WTC11 (cell line): ENCODE results near the gene ETS1. TPM values are rescaled to one million over a fixed set of nuclear protein-coding genes. Genes with fewer than 3 reads are reported as not detected.

Experiments used
- ATAC-seq: fragments of 200-7000 bp; cut with Tn5 transposase; 2 replicates; pipeline ENCODE4 v1.10.0; 2021; ENCODE audit warnings: mild to moderate bottlenecking, moderate library complexity
- CTCF ChIA-PET: fragments of 300-600 bp; sonication (Branson Sonifier 250); formaldehyde crosslinking; loops from one replicate; lab custom pipeline; 2021; ENCODE audit warnings: antibody characterized with exemption; lab: Charles Lee
- POLR2A ChIA-PET: fragments of 350-600 bp; sonication (Branson Sonifier 250); formaldehyde crosslinking; loops from one replicate; lab custom pipeline; 2021; ENCODE audit warnings: antibody characterized with exemption; lab: Charles Lee
- DNase-seq: peaks from one replicate; pipeline ENCODE4 v3.0.0; 2021; ENCODE audit warnings: low spot score
- H3K27ac Mint-ChIP-seq: 2 replicates; pipeline ENCODE4 v1.8.0; 2021; ENCODE audit warnings: mixed read lengths
- H3K27me3 Mint-ChIP-seq: 2 replicates; pipeline ENCODE4 v1.8.0; 2021; ENCODE audit warnings: low read depth, mild to moderate bottlenecking, moderate library complexity, mixed read lengths
- H3K36me3 Mint-ChIP-seq: 2 replicates; pipeline ENCODE4 v1.8.0; 2021; ENCODE audit warnings: mixed read lengths
- H3K4me1 Mint-ChIP-seq: 2 replicates; pipeline ENCODE4 v1.8.0; 2022; ENCODE audit warnings: mixed read lengths
- H3K4me3 Mint-ChIP-seq: 2 replicates; pipeline ENCODE4 v1.8.0; 2021; ENCODE audit warnings: mild to moderate bottlenecking, moderate library complexity, mixed read lengths
- H3K9me3 Mint-ChIP-seq: 2 replicates; pipeline ENCODE4 v1.8.0; 2021; ENCODE audit warnings: mixed read lengths
- ATF1 ChIP-seq: sonication (generic); formaldehyde crosslinking; IDR thresholded peaks from 2 replicates; pipeline ENCODE4 v1.8.1; 2023; ENCODE audit warnings: mild to moderate bottlenecking, moderate library complexity, missing genetic modification reagents
- CREM ChIP-seq: sonication (generic); formaldehyde crosslinking; IDR thresholded peaks from 2 replicates; pipeline ENCODE4 v1.8.1; 2022; ENCODE audit warnings: mild to moderate bottlenecking, missing genetic modification reagents, moderate library complexity
- EMX1 ChIP-seq: fragments of 250-450 bp; sonication (Bioruptor Pico); IDR thresholded peaks from 2 replicates; pipeline ENCODE4 v1.8.0; 2021; ENCODE audit warnings: mild to moderate bottlenecking
- ESRRA ChIP-seq: sonication (generic); formaldehyde crosslinking; IDR thresholded peaks from 2 replicates; pipeline ENCODE4 v1.8.1; 2022; ENCODE audit warnings: mild to moderate bottlenecking, missing genetic modification reagents, borderline replicate concordance
- FOXK1 ChIP-seq: sonication (generic); formaldehyde crosslinking; IDR thresholded peaks from 2 replicates; pipeline ENCODE4 v1.8.0; 2022; ENCODE audit warnings: mild to moderate bottlenecking, moderate library complexity, missing genetic modification reagents
- JAZF1 ChIP-seq: fragments of 250-450 bp; sonication (Bioruptor Pico); IDR thresholded peaks from 2 replicates; pipeline ENCODE4 v1.9.0; 2021; ENCODE audit warnings: moderate library complexity, mild to moderate bottlenecking, inconsistent platforms
- JUN ChIP-seq: sonication (generic); formaldehyde crosslinking; IDR thresholded peaks from 2 replicates; pipeline ENCODE4 v1.8.0; 2023; ENCODE audit warnings: mild to moderate bottlenecking, missing genetic modification reagents
- NR1H2 ChIP-seq: sonication (generic); formaldehyde crosslinking; IDR thresholded peaks from 2 replicates; pipeline ENCODE4 v1.9.0; 2021; ENCODE audit warnings: mild to moderate bottlenecking, moderate library complexity, missing genetic modification reagents
- NR3C1 ChIP-seq: sonication (generic); formaldehyde crosslinking; conservative IDR thresholded peaks from 2 replicates; pipeline ENCODE4 v1.8.1; 2023; ENCODE audit warnings: low read depth, mild to moderate bottlenecking, missing genetic modification reagents
- SP1 ChIP-seq: sonication (generic); formaldehyde crosslinking; conservative IDR thresholded peaks from 2 replicates; pipeline ENCODE4 v1.8.1; 2022; ENCODE audit warnings: missing genetic modification reagents
- TEAD4 ChIP-seq: sonication (generic); formaldehyde crosslinking; IDR thresholded peaks from 2 replicates; pipeline ENCODE4 v1.8.0; 2022; ENCODE audit warnings: mild to moderate bottlenecking, missing genetic modification reagents
- TP53 ChIP-seq: sonication (generic); formaldehyde crosslinking; IDR thresholded peaks from 2 replicates; pipeline ENCODE4 v1.8.1; 2023; ENCODE audit warnings: mild to moderate bottlenecking, missing genetic modification reagents
- USF1 ChIP-seq: sonication (generic); formaldehyde crosslinking; IDR thresholded peaks from 2 replicates; pipeline ENCODE4 v1.8.0; 2022; ENCODE audit warnings: mild to moderate bottlenecking, missing genetic modification reagents
- USF2 ChIP-seq: sonication (generic); formaldehyde crosslinking; IDR thresholded peaks from 2 replicates; pipeline ENCODE4 v1.8.1; 2023; ENCODE audit warnings: mild to moderate bottlenecking, missing genetic modification reagents, moderate library complexity
- ZBTB21 ChIP-seq: sonication (generic); formaldehyde crosslinking; IDR thresholded peaks from 2 replicates; pipeline ENCODE4 v1.8.1; 2023; ENCODE audit warnings: mild to moderate bottlenecking, missing genetic modification reagents, borderline replicate concordance
- ZNF263 ChIP-seq: sonication (generic); formaldehyde crosslinking; IDR thresholded peaks from 2 replicates; pipeline ENCODE4 v1.8.1; 2022; ENCODE audit warnings: low read depth, mild to moderate bottlenecking, moderate library complexity, missing genetic modification reagents
- ZNF671 ChIP-seq: fragments of 250-450 bp; sonication (Bioruptor Pico); IDR thresholded peaks from 2 replicates; pipeline ENCODE4 v1.8.0; 2021; ENCODE audit warnings: mild to moderate bottlenecking
- total RNA-seq: library from RNA; stranded (reverse); gene quantifications from 3 replicates; pipeline ENCODE4 v1.2.3, GENCODE V29; 2021
- TF ChIP-seq, protein P1 (sequence below): fragments of 250-450 bp; sonication (Bioruptor Pico); IDR thresholded peaks from 2 replicates; pipeline ENCODE4 v1.9.0; 2021; ENCODE audit warnings: mild to moderate bottlenecking
- TF ChIP-seq, protein P2 (sequence below): sonication (generic); formaldehyde crosslinking; IDR thresholded peaks from 2 replicates; pipeline ENCODE4 v1.8.1; 2023; ENCODE audit warnings: mild to moderate bottlenecking, missing genetic modification reagents, borderline replicate concordance
- TF ChIP-seq, protein P3 (sequence below): sonication (generic); formaldehyde crosslinking; IDR thresholded peaks from 2 replicates; pipeline ENCODE4 v1.8.0; 2022; ENCODE audit warnings: mild to moderate bottlenecking, missing genetic modification reagents
- TF ChIP-seq, protein P4 (sequence below): sonication (generic); formaldehyde crosslinking; IDR thresholded peaks from 2 replicates; pipeline ENCODE4 v1.8.0; 2022; ENCODE audit warnings: missing genetic modification reagents

Gene ETS1
- total RNA-seq, 1 experiment from 2014 or later, result 33.1 TPM

- DNase-seq, result peak; percentile 69
- TF ChIP-seq TEAD4 (CRISPR knock-in tag) (no peak), USF2 (CRISPR knock-in tag) (peak; percentile 79), TP53 (CRISPR knock-in tag) (no peak), FOXK1 (0 out of 2 replicates have a peak, but pooled peaks have one; percentile 63), EMX1 (no peak), USF1 (peak; percentile 81), SP1 (CRISPR knock-in tag) (0 out of 2 replicates have a peak, but pooled peaks have one; percentile 31)
- TF ChIP-seq, protein P1, sequence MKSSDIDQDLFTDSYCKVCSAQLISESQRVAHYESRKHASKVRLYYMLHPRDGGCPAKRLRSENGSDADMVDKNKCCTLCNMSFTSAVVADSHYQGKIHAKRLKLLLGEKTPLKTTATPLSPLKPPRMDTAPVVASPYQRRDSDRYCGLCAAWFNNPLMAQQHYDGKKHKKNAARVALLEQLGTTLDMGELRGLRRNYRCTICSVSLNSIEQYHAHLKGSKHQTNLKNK (CRISPR knock-in tag), result no peak
- TF ChIP-seq, protein P2, sequence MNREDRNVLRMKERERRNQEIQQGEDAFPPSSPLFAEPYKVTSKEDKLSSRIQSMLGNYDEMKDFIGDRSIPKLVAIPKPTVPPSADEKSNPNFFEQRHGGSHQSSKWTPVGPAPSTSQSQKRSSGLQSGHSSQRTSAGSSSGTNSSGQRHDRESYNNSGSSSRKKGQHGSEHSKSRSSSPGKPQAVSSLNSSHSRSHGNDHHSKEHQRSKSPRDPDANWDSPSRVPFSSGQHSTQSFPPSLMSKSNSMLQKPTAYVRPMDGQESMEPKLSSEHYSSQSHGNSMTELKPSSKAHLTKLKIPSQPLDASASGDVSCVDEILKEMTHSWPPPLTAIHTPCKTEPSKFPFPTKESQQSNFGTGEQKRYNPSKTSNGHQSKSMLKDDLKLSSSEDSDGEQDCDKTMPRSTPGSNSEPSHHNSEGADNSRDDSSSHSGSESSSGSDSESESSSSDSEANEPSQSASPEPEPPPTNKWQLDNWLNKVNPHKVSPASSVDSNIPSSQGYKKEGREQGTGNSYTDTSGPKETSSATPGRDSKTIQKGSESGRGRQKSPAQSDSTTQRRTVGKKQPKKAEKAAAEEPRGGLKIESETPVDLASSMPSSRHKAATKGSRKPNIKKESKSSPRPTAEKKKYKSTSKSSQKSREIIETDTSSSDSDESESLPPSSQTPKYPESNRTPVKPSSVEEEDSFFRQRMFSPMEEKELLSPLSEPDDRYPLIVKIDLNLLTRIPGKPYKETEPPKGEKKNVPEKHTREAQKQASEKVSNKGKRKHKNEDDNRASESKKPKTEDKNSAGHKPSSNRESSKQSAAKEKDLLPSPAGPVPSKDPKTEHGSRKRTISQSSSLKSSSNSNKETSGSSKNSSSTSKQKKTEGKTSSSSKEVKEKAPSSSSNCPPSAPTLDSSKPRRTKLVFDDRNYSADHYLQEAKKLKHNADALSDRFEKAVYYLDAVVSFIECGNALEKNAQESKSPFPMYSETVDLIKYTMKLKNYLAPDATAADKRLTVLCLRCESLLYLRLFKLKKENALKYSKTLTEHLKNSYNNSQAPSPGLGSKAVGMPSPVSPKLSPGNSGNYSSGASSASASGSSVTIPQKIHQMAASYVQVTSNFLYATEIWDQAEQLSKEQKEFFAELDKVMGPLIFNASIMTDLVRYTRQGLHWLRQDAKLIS (CRISPR knock-in tag), result 0 out of 2 replicates have a peak, but pooled peaks have one; percentile 37
- TF ChIP-seq, protein P3, sequence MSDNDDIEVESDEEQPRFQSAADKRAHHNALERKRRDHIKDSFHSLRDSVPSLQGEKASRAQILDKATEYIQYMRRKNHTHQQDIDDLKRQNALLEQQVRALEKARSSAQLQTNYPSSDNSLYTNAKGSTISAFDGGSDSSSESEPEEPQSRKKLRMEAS (CRISPR knock-in tag), result peak; percentile 84
- Mint-ChIP-seq H3K4me3 (peak overlapping the region; percentile 66), H3K4me1 (peaks cover 85% of the 10 kb centered on the region), H3K27me3 (no peaks in the 10 kb centered on the region), H3K36me3 (no peaks in the 10 kb centered on the region), H3K9me3 (no peaks in the 10 kb centered on the region), H3K27ac (peak overlapping the region; percentile 96)
- ChIA-PET POLR2A (interaction anchor here (0.5 kb wide), 1 partner anchor 12 kb away, joined by 3 read pairs; no protein-coding TSS in a partner anchor), CTCF (interaction anchor here (0.7 to 1.1 kb wide), 6 partner anchors 9 to 425 kb away, joined by 3 to 5 read pairs (median 4); no protein-coding TSS in a partner anchor)
- ATAC-seq, result peak; percentile 82
Observed at GRCh38 chr11:128582496-128583366, 4.6 kb downstream of the ETS1 start.

- Mint-ChIP-seq H3K27ac (peak overlapping the region; percentile 91), H3K4me1 (peaks cover 91% of the 10 kb centered on the region), H3K27me3 (no peaks in the 10 kb centered on the region), H3K36me3 (no peaks in the 10 kb centered on the region), H3K9me3 (no peaks in the 10 kb centered on the region), H3K4me3 (peak overlapping the region; percentile 66)
- TF ChIP-seq TEAD4 (CRISPR knock-in tag) (no peak), JAZF1 (CRISPR knock-in tag) (no peak), ZBTB21 (CRISPR knock-in tag) (no peak), ZNF263 (no peak), NR3C1 (CRISPR knock-in tag) (no peak), USF1 (no peak), JUN (CRISPR knock-in tag) (no peak), ZNF671 (CRISPR knock-in tag) (no peak), CREM (CRISPR knock-in tag) (no peak), ATF1 (CRISPR knock-in tag) (no peak), ESRRA (CRISPR knock-in tag) (no peak), NR1H2 (CRISPR knock-in tag) (no peak)
- TF ChIP-seq, protein P4, sequence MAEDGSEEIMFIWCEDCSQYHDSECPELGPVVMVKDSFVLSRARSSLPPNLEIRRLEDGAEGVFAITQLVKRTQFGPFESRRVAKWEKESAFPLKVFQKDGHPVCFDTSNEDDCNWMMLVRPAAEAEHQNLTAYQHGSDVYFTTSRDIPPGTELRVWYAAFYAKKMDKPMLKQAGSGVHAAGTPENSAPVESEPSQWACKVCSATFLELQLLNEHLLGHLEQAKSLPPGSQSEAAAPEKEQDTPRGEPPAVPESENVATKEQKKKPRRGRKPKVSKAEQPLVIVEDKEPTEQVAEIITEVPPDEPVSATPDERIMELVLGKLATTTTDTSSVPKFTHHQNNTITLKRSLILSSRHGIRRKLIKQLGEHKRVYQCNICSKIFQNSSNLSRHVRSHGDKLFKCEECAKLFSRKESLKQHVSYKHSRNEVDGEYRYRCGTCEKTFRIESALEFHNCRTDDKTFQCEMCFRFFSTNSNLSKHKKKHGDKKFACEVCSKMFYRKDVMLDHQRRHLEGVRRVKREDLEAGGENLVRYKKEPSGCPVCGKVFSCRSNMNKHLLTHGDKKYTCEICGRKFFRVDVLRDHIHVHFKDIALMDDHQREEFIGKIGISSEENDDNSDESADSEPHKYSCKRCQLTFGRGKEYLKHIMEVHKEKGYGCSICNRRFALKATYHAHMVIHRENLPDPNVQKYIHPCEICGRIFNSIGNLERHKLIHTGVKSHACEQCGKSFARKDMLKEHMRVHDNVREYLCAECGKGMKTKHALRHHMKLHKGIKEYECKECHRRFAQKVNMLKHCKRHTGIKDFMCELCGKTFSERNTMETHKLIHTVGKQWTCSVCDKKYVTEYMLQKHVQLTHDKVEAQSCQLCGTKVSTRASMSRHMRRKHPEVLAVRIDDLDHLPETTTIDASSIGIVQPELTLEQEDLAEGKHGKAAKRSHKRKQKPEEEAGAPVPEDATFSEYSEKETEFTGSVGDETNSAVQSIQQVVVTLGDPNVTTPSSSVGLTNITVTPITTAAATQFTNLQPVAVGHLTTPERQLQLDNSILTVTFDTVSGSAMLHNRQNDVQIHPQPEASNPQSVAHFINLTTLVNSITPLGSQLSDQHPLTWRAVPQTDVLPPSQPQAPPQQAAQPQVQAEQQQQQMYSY, result no peak
- DNase-seq (no peak), ATAC-seq (no peak)
- ChIA-PET POLR2A (no interaction called here), CTCF (interaction anchor here (1.1 kb wide), 1 partner anchor 50 kb away, joined by 3 read pairs; no protein-coding TSS in a partner anchor)
Observed at GRCh38 chr11:128581561-128582272, 5.6 kb downstream of the ETS1 start.
